GM12878 (cell line): ENCODE data around the gene PCDHB11. TPM values are rescaled to one million over a fixed set of nuclear protein-coding genes. Genes with fewer than 3 reads are reported as not detected.

Experiments
- ATAC-seq: fragments of 200-7000 bp; cut with Tn5 transposase; 3 replicates; pipeline ENCODE4 v1.9.1; 2020; ENCODE audit warnings: mild to moderate bottlenecking, moderate library complexity
- BruUV-seq: library from RNA; stranded (reverse); fragments of 400-500 nt; replicated peaks from 2 replicates; lab custom pipeline; 2021; lab: Mats Ljungman, UMichigan
- CTCF ChIA-PET: fragments of 300-600 bp; sonication (Branson Sonifier 250); formaldehyde crosslinking; extraction: SDS; loops from one replicate; lab custom pipeline; 2021; ENCODE audit warnings: inconsistent platforms; lab: Yijun Ruan, JAX
- POLR2A ChIA-PET: fragments of 350-600 bp; formaldehyde crosslinking; extraction: SDS; loops from one replicate; lab custom pipeline; 2021; ENCODE audit warnings: inconsistent platforms; lab: Charles Lee
- RAD21 ChIA-PET: fragments of 300-600 bp; sonication (Branson Sonifier 250); formaldehyde crosslinking; loops from one replicate; lab custom pipeline; 2023; ENCODE audit warnings: antibody characterized with exemption; ENCODE audit not compliant: unreplicated experiment; lab: Charles Lee
- SMC1A ChIA-PET: fragments of 300-600 bp; sonication (Branson Sonifier 250); formaldehyde crosslinking; loops from one replicate; lab custom pipeline; 2023; ENCODE audit not compliant: unreplicated experiment, uncharacterized antibody; lab: Charles Lee
- DNase-seq: peaks from one replicate; pipeline ENCODE4 v3.0.0-alpha.2; 2011; ENCODE audit warnings: low read depth, low spot score
- FAIRE-seq: peaks from 3 replicates; lab custom pipeline; 2011; peaks lifted over from hg19 to GRCh38; lab: Jason Lieb, UNC
- H2AFZ ChIP-seq: 2 replicates; pipeline ENCODE4 v1.6.0; 2011; ENCODE audit warnings: low read depth, low read length, control low read depth; ENCODE audit not compliant: control insufficient read depth
- H3K27ac ChIP-seq: 2 replicates; pipeline ENCODE4 v1.5.1; 2011; ENCODE audit warnings: control low read depth; ENCODE audit not compliant: control insufficient read depth, insufficient read depth
- H3K27me3 ChIP-seq, 2 experiments: replicated peaks in 1 of 2; 2 replicates each; pipeline versions ENCODE4 v1.6.0 to v1.6.1; 2011; ENCODE audit warnings: low read length in 1 of 2; ENCODE audit not compliant: control insufficient read depth in 2 of 2, insufficient read depth in 2 of 2
- H3K36me3 ChIP-seq, 2 experiments: 2 replicates each; pipeline ENCODE4 v1.5.1; 2011; ENCODE audit warnings: low read length in 1 of 2; ENCODE audit not compliant: control insufficient read depth in 2 of 2, insufficient read depth in 2 of 2
- H3K4me1 ChIP-seq: 2 replicates; pipeline ENCODE4 v1.6.1; 2011; ENCODE audit warnings: mild to moderate bottlenecking, low read length, moderate library complexity, mixed read lengths; ENCODE audit not compliant: control insufficient read depth, insufficient read depth
- H3K4me2 ChIP-seq: 2 replicates; pipeline ENCODE4 v1.6.0; 2011; ENCODE audit warnings: control low read depth; ENCODE audit not compliant: control insufficient read depth, insufficient read depth
- H3K4me3 ChIP-seq: fragments of 200-600 bp; sonication (generic); 2 replicates; pipeline ENCODE4 v1.5.1; 2016
- H3K79me2 ChIP-seq: 2 replicates; pipeline ENCODE4 v1.6.0; 2011; ENCODE audit warnings: low read length; ENCODE audit not compliant: control insufficient read depth, insufficient read depth
- H3K9ac ChIP-seq: 2 replicates; pipeline ENCODE4 v1.8.0; 2011; ENCODE audit warnings: low read length, control low read depth, mixed read lengths; ENCODE audit not compliant: control insufficient read depth, insufficient read depth
- H3K9me3 ChIP-seq: replicated peaks from 3 replicates; pipeline ENCODE4 v1.5.1; 2011; ENCODE audit warnings: mild to moderate bottlenecking, low read length; ENCODE audit not compliant: control insufficient read depth, insufficient read depth
- H4K20me1 ChIP-seq: 2 replicates; pipeline ENCODE4 v1.6.0; 2011; ENCODE audit not compliant: control insufficient read depth, insufficient read depth
- BHLHE40 ChIP-seq, 2 experiments: fragments of 450-650 bp in 1 of 2; IDR thresholded peaks; 2 replicates each; pipeline ENCODE4 v1.6.1; 2011 to 2017; ENCODE audit warnings: low read depth in 2 of 2, borderline replicate concordance in 1 of 2, improper control_type of control experiment in 1 of 2, low read length in 1 of 2, mild to moderate bottlenecking in 1 of 2
- ESRRA ChIP-seq: IDR thresholded peaks from 2 replicates; pipeline ENCODE4 v1.6.1; 2012; ENCODE audit warnings: mild to moderate bottlenecking, low read length, improper control_type of control experiment
- POLR2A ChIP-seq: IDR thresholded peaks from 2 replicates; pipeline ENCODE4 v1.6.1; 2011; ENCODE audit warnings: low read depth, mild to moderate bottlenecking, low read length
- SMC3 ChIP-seq: IDR thresholded peaks from 2 replicates; pipeline ENCODE4 v1.6.1; 2011; ENCODE audit warnings: low read length, improper control_type of control experiment, borderline replicate concordance
- SUZ12 ChIP-seq: fragments of 200-600 bp; sonication (generic); IDR thresholded peaks from one replicate; pipeline ENCODE4 v1.6.1; 2018; ENCODE audit warnings: antibody characterized with exemption, mild to moderate bottlenecking; ENCODE audit not compliant: unreplicated experiment
- WGBS: methylation state at CpG from one replicate; pipeline ENCODE4 v1.1.6; 2016; ENCODE audit warnings: low lambda C conversion rate; ENCODE audit not compliant: insufficient replicate concordance, insufficient coverage; ENCODE audit errors: missing lambda C conversion rate; 5-methylcytosine and 5-hydroxymethylcytosine counted together
- in situ Hi-C: fragments of 300-500 bp; cut with MboI; formaldehyde crosslinking; loops from 9 replicates; pipeline ENCODE4 v1.14.3; 2018; ENCODE audit warnings: mixed read lengths
- intact Hi-C: fragments of 100-400 bp; cut with micrococcal nuclease; formaldehyde crosslinking; loops from one replicate; pipeline ENCODE4 v1.14.2; 2022; ENCODE audit not compliant: unreplicated experiment
- polyA plus RNA-seq, 11 experiments: library from polyadenylated mRNA; depleted of rRNA in 4 of 11; unstranded in 6 of 11; stranded (reverse) in 5 of 11; fragments of >200 nt; fragmentation: Nextera tagmentation in 4 of 11; fragmentation: Illumina TruSeq in 1 of 11; extraction: Ambion mirVana in 4 of 11; extraction: Trizol in 1 of 11; gene quantifications; 1 replicate in 1 of 11; 2 replicates in 10 of 11; pipeline versions ENCODE4 v1.2.1 to v1.2.3, GENCODE V29; 2011 to 2016; ENCODE audit warnings: inconsistent platforms in 2 of 11, missing spikeins in 2 of 11, low read depth in 1 of 11
- total RNA-seq, 4 experiments: library from RNA; depleted of rRNA in 3 of 4; stranded (reverse); fragments of >200 nt in 3 of 4; fragmentation: Illumina TruSeq in 1 of 4; extraction: Trizol in 1 of 4; gene quantifications; 2 replicates each; pipeline versions ENCODE4 v1.2.1 to v1.2.3, GENCODE V29; 2013 to 2021

The PCDHB11 gene
- total and polyA plus RNA-seq, 10 of the 15 experiments (the other 5 are each of a cell fraction or from before 2014, with no cell fraction given) = not detected

- no peak for TF ChIP-seq SMC3
- TF ChIP-seq BHLHE40 (IDR thresholded peaks at IDR 0.05; ENCODE audit: borderline replicate concordance in 1 of 2, low read depth in 2 of 2, low read length in 1 of 2) = no peak
Observed at GRCh38 chr5:141149812-141150211, 49.6 kb upstream of the PCDHB11 start, which contains the start of gene PCDHB6 (continued).

- no peaks in the 10 kb centered on the region for H3K36me3 ChIP-seq
- POLR2A ChIA-PET = no interaction called here
- no peak for TF ChIP-seq POLR2A
- TF ChIP-seq SUZ12 = no peak
- TF ChIP-seq ESRRA = no peak
- TF ChIP-seq, all 136 proteins: peak for 0
- Histone ChIP-seq H3K9me3 (no peaks in the 10 kb centered on the region; the same call in 1 of the 3 replicates), H3K27me3 (no peaks in the 10 kb centered on the region), H4K20me1 (no peaks in the 10 kb centered on the region), H2AFZ (no peak overlapping the region), H3K4me2 (no peak overlapping the region), H3K4me3 (no peak overlapping the region), H3K27ac (no peak overlapping the region), H3K79me2 (no peaks in the 10 kb centered on the region), H3K4me1 (no peaks in the 10 kb centered on the region), H3K9ac (no peak overlapping the region)
- 43% methylated on average over 33 of the region's 33 CpGs for WGBS
- ATAC-seq (no peak), FAIRE-seq (no peak), DNase-seq (no peak)
- CTCF ChIA-PET = interaction anchor here (0.6 to 1.7 kb wide), 2 partner anchors 148 to 414 kb away, joined by 4 read pairs; no protein-coding TSS in a partner anchor
- BruUV-seq = no TSS peak
- RAD21 ChIA-PET = no interaction called here
- in situ Hi-C loops (no loop called here), intact Hi-C loops (no loop called here)
- SMC1A ChIA-PET = no interaction called here
Observed at GRCh38 chr5:141150224-141150992, 49.0 kb upstream of the PCDHB11 start.
